Fibroblast of skin of right quadriceps (primary cell): ENCODE results near the gene PIGB.
"Not testable (repeated sequence)": the region's sequence is repeated elsewhere in the genome, so short reads cannot be mapped to it uniquely, and the experiment has no call there.

ENCODE experiments used
- DNase-seq: peaks from one replicate; pipeline ENCODE4 v3.0.0-alpha.2; 2013

The PIGB gene

DNA sequence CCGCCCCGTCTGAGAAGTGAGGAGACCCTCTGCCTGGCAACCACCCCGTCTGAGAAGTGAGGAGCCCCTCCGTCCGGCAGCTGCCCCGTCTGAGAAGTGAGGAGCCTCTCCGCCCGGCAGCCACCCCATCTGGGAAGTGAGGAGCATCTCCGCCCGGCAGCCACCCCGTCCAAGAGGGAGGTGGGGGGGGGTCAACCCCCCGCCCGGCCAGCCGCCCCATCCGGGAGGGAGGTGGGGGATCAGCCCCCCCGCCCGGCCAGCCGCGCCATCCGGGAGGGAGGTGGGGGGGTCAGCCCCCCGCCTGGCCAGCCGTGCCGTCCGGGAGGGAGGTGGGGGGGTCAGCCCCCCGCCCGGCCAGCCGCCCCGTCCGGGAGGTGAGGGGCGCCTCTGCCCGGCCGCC lies 16.2 kb upstream of the PIGB start:
- DNase-seq = not testable (repeated sequence)

DNA sequence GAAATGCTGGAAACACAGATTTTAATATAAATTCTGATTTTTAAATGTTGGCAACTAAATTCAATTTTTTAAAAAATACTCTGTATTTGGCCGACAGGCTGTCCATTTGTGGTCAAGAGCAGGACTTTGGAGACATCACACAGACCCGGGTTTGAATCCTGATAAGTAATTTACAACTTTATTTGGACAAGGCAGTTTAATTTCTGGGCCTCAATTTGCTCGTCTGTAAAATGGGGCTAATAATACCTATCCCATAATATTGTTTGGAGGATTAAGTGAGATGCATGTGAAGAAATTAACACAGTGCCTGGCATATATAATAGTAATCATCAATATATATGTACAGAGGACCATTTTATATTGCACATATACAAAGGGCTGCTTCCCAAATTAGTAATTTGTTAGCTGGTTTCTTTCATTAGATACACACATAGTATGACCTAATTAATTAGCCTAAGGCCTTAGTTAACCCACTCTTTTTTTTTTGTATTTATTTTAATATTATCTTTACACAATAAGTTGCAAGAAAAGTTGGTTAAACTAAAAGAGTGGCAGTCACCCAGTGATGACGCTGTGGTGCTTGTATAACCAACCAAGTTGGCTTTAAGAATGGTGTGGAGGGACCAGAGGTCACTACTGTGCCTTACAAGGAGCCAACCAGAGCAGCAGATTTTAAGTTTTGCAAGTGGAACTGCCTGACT lies 665 bp downstream of the PIGB start:
- DNase-seq = no peak

GRCh38 chr15:55320238-55320550 lies 1.2 kb downstream of the PIGB start:
- no peak for DNase-seq

DNA sequence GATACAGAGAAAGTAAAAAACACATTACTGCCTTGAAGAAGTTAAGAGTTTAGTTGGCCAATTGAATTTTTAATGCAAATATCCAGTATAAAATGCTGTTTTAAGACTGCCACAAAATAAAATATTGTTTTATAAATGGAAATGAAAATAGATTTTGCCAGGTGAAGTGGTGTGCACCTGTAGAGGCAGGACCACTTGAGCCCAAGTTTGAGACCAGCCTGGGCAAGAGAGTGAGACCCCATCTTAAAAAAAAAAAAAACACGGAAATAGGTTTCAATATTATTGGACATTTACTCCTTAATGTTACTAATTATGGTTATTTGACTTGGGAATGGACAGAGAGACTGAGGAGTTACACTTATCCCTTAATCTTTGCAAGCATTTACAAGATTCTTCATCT lies 1.9 kb downstream of the PIGB start:
- no peak for DNase-seq

DNA sequence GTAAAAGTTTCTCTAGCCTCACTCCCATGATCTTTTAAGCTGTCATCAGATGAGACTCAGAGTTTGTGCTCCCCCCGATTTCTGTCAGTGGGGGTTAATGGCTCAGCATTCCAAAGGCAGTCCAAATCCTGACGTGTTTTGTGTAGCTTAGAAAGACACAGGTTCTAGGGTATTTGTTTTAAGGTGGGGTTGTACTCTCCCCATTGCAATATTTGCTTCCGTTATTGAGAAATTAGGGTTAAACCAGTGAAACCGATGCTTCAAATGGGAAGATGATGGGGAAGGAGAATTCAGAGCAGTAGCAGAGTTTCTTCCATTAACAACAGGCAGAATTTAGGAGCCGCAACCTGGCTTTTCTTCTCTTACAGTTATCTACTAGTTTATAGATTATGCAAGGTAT lies 3.4 kb downstream of the PIGB start:
- DNase-seq = no peak

- no peak for DNase-seq
Measured at GRCh38 chr15:55327387-55327786, 8.4 kb downstream of the PIGB start.

GRCh38 chr15:55334371-55334770 lies 15.3 kb downstream of the PIGB start:
- no peak for DNase-seq

GRCh38 chr15:55334997-55335396 lies 16.0 kb downstream of the PIGB start:
- DNase-seq = no peak

GRCh38 chr15:55337160-55337559 lies 18.1 kb downstream of the PIGB start:
- DNase-seq = no peak

DNA sequence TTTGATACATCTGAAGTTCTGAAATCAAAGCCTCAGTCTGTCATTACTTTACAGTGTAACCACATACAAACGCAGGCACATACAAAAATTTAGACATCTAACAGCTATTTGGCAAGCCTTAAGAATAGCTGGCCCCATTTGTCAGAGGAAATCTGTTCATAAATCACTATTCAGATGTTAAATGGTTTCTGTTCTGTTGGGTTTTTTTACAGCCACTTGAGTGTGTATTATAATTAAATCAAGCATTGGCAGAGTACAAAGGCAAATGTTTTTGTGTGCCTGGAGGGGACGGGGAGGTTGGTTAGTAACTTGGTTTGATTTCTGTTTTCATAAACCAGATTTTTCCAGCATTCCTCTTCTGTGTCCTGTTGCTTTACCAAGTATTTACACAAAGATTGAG lies 24.1 kb downstream of the PIGB start:
- DNase-seq = peak; percentile 23

DNA sequence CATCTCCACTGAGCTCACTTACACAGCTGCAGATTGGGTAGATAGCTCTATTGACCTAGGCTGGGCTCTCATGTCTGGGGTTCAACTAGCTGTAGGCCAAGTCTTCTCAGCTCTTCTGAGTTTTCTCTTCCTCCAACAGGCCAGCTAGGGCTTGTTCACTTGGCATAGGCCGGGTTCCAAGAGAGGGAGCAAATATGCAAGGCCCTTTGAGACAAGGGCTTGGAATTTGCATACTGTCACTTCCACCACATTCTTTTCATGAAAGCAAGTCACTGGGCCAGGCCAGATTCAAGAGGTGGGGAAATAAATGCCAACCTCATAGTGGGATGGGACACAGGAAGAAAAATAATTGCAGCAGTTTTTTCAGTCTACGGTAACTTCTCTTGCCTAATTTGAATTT lies 25.2 kb downstream of the PIGB start:
- peak; percentile 17 for DNase-seq

- DNase-seq = no peak
Measured at GRCh38 chr15:55348281-55348778, 29.3 kb downstream of the PIGB start.

DNA sequence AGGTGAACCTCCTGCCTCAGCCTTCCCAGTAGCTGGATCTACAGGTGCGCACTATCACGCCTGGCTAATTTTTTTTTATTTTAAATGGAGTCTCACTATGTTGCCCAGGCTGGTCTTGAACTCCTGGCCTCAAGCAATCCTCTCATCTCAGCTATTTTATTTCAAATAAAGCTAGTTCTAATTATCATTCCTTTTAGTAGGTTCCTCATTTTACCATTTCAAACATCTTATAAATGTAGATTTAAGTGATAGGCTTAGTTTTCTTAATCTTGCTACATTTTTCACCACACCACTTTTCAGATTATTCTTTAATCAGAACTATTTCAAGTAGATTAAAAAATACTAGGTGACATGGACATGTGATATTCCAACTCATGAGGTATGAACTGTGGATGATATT lies 30.3 kb downstream of the PIGB start:
- no peak for DNase-seq

DNA sequence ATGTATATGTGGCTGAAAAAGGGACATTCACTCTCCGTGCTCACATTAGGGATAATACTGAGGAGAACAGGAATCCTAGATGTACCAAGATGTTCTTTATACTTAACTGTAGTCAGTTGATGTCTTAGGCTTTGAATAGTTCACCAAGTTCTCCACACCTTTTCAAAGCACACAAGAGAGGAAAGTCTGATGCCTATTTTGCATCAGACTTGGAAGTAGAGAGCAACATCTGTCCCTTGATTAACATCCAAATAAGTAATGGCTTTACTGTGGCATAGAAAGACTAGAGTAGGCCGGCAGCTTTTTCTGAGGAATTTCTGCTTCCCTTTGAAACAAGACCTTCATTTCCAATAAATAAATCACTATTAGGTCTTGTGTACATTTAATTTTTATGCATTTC lies 34.0 kb downstream of the PIGB start:
- no peak for DNase-seq

DNA sequence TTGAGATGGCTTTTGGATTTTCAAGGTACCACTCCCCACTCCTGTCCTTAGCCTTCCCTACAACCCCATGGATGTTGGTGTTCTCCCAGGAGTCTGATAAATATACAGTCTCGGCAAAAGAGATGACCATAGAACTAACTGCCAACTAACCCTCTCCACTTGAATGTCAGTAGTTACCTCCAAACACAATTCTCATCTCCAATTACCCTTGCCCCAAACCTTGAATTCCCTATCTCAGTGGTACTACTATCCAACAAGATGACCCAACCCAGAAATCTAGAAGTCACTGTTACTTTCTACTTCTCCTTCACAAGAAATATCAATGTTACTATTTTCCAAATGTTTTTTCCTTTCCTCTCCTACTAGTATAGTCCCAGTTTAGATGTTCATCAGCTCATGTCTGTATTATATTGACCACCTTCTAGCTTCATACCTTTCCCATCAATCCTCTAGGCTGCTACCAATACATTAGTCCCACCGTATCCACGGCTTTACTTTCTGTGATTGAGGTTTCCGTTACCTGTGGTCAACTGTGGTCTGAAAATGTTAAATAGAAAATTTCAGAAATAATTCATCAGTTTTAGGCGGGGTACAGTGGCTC lies 38.1 kb downstream of the PIGB start:
- no peak for DNase-seq

- peak; percentile 63 for DNase-seq
Measured at GRCh38 chr15:55357774-55358173, 38.8 kb downstream of the PIGB start.

DNA sequence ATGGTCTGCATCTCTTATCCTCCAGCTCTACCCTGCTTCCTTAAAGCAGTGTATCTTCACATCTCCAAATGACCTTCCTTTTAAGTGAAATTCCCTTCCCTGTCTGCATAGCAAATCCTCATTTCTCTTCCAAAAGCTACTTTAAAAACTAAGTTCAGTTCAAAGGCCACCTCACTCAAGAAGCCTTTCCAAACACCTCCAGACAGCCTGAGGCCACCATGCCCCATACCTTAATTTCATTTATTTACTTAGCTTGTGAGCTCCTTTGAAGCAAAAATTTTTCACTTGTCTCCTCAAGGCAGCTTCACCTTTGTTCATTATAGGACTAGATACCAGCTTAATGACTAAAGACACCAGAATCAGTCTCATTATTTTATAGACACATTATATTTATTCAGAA lies 39.4 kb downstream of the PIGB start:
- DNase-seq = no peak

GRCh38 chr15:55360256-55360655 lies 41.2 kb downstream of the PIGB start:
- peak; percentile 25 for DNase-seq

DNA sequence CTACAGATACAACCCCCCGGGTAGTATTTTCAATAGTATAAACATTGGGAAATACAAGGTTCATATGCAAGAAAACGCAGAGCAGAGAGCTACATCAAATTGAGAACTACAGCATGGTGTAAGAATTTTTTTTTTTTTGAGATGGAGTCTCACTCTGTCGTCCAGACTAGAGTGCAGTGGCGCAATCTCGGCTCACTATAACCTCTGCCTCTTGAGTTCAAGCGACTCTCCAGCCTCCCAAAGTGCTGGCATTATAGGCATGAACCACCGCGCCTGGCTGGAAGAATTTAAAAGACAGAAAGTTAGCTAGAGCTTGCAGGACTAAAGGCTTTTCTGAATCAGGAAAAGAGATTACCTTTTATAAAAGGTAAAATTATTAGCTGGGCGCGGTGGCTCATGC lies 42.0 kb downstream of the PIGB start:
- no peak for DNase-seq

- no peak for DNase-seq
Measured at GRCh38 chr15:55362641-55363040, 43.6 kb downstream of the PIGB start.

GRCh38 chr15:55366981-55367380 lies 48.0 kb downstream of the PIGB start:
- no peak for DNase-seq

DNA sequence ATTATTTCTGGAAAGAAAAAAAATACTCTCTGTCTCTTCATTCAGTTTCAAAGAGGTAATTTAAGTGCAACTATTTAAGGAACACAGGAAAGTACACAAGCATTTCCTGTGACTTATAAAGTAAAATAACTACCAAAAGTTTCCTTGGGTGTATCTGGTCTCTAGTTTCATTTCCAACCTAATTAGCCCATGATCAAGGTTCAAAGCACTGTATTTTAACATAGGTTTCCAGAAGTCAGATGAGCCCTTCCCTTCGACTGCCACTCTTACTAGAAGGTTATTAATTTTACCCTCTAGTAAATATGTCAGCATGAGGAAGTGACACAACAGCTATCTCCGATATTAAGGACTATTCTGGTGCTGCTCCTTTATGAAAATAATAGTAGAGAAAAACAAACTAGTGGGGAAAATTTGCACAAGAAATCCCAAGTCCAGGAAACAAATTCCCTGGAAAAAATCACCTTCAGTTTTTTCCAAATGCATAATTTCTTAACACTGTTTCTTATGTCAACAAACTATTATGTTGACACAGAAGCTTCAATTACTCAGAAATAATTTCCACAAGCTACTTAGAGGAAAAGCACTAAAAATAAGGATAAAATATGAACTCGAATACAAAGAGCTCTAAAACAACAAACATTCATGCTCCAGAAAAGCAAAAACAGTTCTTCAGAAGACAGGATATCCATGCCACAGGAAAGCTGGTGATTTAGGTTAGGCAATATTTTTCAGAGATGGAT lies 53.8 kb downstream of the PIGB start:
- DNase-seq = no peak

DNA sequence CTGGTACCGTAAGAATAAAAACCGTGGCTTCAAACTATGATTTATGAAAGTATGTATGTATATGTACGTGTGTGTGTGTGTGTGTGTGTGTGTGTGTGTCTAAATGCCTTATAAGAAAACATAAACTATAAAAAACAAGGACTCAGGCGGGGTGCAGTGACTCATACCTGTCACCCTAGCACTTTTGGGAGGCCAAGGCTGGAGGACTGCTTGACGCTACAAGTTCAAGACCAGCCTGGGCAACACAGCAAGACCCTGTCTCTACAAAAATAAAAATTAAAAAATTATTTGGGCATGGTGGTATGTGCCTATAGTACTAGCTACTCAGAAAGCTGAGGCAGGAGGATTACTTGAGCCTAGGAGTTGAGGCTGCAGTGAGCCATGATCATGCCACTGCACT lies 60.1 kb downstream of the PIGB start:
- DNase-seq = no peak

- no peak for DNase-seq
Measured at GRCh38 chr15:55381595-55381994, 62.6 kb downstream of the PIGB start.
